HG02588 (cell line): Measurements from ENCODE around the gene ERF.

ENCODE experiments used
- ATAC-seq: cut with Tn5 transposase; IDR thresholded peaks from one replicate; pipeline ENCODE4 v1.9.1; 2021; ENCODE audit warnings: mild to moderate bottlenecking, moderate library complexity; ENCODE audit not compliant: unreplicated experiment

Gene ERF

DNA sequence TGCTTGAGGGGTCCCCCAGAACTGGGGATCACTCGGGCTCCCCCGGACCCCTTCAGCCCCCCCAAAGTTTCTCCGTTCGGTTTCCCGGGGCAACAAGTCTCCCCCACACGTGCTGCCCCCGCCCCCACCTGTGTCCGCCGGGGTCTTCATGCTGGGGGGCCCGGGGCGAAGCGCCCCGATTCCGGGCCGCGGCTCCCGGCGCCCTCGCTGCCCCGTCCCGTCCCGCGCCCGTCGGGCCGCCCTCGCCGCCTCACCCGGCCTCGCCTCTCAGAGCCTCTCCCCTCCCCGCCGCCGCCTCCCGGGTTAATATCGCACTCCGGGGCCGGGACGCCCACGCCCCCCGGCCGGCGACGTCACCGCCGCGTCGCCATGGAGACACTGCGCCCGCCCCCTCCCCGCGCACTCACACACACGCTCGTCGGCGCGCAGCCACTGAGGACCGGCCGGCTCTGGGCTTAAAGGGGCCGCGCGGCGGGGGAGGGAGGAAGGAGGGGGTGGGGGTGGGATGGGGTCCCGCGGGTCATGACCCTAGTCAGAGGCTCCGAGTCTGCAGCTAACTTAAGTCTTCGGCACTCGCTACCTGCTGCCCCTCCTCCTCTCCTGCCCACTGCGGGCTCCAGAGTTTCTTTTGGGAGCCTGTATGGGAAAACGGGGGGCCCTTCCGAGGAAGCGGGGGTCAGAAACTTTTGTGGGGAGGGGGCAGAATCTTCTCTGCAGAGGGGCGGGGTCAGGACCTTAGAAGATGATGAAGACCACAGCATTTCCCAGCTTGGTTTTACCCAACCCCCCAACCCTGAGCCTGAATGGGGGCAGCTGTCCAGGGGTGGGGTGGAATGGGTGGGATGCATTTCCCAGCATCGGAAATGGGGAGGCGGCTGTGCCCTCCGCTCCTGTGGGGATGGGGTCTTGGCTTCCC is at the start of gene ERF:
Gene ERF (minus strand): TSS at position 279 of the 916 bp plus-strand sequence. CDS start 129 bp downstream, at position 150.
- peak; percentile 61 for ATAC-seq

DNA sequence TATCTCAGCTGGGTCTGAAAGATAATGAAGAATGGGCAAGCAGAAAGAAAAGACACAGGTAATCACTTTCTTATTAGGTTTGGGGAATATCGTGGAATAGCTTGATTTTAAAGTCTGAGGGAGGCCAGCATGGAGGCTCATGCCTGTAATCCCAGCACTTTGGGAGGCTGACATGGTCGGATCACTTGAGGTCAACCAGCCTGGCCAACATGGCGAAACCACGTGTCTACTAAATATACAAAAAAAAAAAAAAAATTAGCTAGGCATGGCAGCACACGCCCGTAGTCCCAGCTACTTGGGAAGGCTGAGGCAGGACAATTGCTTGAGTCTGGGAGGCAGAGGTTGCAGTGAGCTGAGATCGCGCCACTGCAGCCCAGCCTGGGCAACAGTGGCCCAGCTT is 48.9 kb upstream of the ERF start:
- ATAC-seq = no peak

DNA sequence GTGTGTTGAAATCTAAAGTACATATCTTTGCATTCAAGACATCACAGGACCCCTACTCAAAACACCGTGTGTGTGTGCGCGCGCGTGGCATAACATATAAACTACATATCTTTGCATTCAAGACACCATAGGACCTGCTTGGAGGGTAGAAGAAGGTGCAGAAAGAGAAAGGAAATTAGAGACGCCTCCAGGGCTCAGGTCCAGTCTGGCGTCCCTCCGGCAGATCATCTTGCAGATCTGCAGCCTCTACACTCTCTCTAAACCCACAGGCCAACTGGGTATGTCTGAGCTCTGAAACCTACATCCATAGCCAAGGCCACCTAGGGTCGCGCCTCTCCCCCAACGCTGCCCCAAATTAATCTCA is 48.2 kb upstream of the ERF start:
- no peak for ATAC-seq

DNA sequence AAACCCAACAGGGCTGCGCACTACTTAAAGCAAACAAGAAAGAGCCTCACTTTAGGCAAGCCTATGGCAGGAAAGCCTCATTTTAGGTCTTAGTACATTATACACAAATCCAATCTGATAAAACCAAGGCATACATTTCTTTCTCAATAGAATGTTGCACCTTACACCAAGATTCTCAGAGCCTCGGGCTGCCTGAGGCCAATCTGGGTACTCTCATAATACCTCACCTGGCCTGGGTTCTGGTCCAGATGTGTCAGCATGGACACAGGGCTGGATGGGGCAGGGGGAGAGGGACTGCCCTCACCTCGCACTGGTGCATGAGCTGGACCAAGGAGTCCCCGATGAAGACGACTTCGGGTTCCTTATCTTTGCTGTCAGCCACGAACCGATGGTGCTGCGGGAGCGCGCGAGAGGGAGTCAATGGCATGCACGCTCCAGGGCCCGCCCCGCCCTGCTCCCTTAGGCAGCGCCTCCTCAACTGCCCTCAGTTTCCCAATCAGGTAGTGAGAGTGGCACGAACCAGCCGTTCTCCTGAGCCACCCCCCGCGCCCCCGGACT is 46.8 kb upstream of the ERF start, which contains the start of gene PRR19:
Gene PRR19 (plus strand): TSS at position 487 of the 558 bp plus-strand sequence. CDS start 7,453 bp downstream, outside the sequence.
- no peak for ATAC-seq

DNA sequence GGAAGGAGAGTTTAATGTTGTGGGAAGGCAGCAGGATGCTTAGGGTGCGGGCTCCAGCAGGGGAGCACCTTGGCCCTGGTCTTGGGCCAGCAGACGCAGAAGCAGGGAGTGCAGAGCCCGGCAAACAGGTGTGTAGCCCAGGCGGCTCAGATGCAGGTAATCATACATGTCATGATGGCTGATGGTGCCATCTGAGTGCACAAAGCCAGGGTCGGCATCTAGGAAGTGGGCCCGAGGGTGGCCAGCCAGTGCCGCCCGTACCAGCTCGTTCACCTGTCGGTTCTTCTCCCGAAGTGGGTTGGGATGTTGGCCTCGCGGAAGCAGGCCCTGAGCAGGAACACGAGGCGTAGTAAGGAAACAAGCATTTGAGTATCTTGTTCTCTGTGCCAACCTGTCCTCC is 42.1 kb upstream of the ERF start:
- no peak for ATAC-seq

DNA sequence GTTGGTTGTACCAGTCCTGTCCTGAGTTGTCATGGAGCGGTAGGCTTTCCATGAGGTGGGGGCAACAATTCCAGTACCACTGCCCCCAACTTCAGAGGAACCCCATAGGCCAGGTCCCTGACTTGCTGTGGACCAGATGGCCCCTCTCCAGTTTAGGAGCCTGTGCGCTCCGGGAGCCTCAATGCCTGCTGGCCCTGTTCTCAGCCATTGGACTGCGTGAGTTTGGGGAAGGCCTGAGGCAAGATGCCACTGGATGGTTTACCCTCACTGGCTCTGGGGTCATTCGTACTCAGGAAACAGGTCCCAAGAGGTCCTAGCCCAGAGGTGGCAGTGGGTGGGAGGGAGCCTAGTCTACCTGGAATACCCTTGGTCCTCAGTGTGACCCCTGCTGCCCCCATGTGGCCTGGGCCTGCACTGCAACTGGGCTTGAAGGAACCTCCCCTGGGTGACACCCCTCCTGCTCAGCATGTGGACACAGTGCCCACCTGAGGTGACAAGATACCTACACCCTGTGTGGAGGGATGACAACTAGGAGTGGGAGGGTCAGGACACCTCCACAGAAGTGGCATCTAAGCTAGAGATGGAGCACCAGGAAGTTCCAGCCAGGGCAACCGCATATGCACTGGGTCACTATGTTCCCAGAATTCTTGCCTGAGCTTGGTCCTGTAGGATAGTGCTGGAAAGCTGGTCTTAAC is 41.0 kb upstream of the ERF start:
- ATAC-seq = peak; percentile 47

DNA sequence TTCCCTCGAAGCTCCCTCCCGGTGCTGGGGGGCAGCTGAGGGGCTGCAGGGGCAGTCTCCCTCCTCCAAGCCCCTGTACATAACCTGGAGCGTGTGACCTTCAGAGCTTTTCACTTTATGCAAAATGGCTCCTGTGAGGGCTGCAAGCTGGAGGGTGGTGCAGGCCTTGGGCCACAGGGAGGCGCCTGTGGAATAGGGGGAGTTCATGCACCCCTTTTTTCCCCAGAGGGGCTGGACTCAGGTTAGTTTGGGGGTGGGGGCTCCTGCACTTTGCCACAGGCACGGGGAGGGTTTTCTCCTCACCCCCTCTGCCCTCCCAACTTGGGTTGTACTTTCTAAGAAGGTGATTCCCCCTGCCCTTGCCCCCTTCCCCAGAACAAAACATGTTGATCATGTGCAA is 40.4 kb upstream of the ERF start:
- ATAC-seq = no peak

DNA sequence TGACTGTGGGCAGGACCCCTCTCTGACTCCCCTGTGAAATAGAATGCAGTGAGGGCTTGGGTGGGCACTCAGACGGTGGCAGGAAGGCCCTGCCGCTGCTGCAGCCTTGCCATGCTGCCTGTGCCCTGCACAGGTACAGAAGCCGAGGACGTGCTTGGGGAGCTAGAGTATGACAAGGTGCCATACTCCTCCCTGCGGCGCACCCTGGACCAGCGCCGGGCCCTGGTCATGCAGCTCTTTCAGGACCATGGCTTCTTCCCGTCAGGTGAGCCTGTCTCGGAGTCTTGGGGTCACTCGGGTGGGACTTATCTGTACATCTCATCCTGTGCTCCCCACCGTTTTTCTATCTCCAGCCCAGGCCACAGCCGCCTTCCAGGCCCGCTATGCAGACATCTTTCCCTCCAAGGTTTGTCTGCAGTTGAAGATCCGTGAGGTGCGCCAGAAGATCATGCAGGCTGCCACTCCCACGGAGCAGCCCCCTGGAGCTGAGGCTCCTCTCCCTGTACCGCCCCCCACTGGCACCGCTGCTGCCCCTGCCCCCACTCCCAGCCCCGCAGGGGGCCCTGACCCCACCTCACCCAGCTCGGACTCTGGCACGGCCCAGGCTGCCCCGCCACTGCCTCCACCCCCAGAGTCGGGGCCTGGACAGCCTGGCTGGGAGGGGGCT is 39.7 kb upstream of the ERF start:
- no peak for ATAC-seq

DNA sequence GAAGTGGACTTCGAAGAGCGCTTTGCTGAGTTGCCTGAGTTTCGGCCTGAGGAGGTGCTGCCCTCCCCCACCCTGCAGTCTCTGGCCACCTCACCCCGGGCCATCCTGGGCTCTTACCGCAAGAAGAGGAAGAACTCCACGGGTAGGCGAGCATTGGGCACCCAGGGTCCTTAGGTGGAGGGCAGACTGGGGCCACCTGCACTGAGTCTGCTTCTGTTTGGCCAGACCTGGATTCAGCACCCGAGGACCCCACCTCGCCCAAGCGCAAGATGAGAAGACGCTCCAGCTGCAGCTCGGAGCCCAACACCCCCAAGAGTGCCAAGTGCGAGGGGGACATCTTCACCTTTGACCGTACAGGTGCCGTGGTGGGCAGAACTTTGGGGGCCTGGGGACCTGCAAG is 39.0 kb upstream of the ERF start:
- ATAC-seq = no peak

DNA sequence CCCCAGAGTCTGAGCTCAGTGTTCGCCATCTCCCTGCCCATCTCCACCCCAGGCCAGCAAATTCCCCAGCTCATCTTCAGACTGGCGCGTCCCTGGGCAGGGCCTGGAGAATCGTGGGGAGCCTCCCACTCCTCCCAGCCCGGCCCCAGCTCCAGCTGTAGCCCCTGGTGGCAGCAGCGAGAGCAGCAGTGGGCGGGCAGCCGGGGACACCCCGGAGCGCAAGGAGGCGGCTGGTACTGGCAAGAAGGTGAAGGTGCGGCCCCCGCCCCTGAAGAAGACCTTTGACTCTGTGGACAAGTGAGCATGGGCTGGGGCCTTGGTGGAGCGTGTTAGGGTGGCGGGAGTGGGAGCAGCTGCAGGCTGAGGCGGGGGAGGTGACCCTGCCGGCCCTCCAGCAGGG is 38.6 kb upstream of the ERF start:
- no peak for ATAC-seq

DNA sequence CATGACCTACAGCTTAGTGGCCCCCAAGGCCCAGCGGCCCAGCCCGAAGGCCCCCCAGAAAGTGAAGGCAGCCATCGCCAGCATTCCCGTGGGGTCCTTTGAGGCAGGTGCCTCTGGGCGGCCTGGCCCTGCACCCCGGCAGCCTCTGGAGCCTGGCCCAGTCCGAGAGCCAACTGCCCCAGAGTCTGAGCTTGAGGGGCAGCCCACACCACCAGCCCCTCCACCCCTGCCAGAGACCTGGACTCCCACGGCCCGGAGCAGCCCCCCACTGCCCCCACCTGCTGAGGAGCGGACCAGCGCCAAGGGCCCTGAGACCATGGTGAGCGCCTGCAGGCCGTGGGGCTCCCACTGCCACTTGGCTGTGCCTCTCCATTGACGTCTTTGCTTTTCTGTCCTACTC is 38.0 kb upstream of the ERF start:
- ATAC-seq = no peak

DNA sequence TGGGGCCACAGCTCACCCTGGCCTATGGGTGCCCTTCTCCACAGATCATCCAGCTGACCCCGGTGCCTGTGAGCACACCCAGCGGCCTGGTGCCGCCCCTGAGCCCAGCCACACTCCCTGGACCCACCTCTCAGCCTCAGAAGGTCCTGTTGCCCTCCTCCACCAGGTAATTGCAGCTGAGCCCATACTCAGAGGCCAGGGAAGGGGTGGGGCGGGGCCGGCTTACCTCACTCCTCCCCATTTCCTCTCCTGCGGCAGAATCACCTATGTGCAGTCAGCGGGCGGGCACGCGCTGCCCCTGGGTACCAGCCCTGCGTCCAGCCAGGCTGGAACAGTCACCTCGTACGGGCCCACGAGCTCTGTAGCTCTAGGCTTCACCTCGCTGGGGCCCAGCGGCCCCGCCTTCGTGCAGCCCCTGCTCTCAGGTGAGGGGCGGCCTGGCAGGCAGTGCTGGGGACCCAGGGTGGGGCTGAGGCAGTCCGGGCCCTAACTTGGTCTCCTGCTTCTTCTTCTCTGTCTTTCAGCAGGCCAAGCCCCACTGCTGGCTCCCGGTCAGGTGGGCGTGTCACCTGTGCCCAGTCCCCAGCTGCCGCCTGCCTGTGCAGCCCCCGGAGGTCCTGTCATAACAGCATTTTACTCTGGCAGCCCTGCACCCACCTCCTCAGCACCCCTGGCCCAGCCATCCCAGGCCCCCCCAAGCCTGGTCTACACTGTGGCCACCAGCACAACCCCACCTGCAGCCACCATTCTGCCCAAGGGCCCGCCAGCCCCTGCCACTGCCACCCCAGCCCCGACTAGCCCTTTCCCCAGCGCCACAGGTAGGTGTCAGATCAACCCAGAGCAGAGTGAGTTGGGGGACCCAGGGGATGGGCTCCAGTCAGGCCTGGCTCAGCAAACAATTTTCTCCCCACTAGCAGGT is 37.4 kb upstream of the ERF start:
- ATAC-seq = no peak

DNA sequence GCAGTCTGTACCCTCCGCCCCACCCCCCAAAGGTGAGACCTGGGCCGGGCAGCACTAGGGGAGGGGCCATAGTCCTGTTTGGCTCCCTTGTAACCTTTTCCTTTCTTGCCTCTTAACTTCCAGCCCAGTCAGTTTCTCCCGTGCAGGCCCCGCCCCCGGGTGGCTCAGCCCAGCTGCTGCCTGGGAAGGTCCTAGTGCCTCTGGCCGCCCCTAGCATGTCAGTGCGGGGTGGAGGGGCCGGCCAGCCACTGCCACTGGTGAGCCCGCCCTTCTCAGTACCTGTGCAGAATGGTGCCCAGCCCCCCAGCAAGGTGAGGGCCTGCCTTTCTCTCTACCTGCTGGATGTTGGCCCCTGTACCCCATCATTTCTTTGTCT is 36.5 kb upstream of the ERF start:
- no peak for ATAC-seq

DNA sequence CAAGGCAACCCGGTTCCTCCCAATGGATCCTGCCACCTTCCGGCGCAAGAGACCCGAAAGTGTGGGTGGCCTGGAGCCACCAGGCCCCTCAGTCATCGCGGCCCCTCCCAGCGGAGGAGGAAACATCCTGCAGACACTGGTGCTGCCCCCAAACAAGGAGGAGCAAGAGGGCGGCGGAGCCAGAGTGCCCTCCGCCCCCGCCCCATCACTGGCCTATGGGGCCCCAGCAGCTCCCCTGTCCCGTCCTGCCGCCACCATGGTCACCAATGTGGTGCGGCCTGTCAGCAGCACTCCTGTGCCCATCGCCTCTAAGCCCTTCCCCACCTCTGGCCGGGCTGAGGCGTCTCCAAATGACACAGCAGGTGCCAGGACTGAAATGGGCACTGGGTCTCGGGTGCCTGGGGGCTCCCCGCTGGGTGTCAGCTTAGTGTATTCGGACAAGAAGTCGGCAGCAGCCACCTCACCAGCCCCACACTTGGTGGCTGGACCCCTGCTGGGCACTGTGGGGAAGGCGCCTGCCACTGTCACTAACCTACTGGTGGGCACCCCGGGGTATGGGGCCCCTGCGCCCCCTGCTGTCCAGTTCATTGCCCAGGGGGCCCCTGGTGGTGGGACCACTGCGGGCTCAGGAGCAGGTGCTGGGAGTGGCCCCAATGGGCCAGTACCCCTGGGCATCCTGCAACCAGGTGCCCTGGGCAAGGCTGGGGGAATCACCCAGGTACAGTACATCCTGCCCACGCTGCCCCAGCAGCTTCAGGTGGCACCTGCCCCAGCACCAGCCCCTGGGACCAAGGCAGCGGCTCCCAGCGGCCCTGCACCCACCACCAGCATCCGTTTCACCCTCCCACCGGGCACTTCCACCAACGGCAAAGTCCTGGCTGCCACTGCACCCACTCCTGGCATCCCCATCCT is 35.9 kb upstream of the ERF start:
- ATAC-seq = no peak

DNA sequence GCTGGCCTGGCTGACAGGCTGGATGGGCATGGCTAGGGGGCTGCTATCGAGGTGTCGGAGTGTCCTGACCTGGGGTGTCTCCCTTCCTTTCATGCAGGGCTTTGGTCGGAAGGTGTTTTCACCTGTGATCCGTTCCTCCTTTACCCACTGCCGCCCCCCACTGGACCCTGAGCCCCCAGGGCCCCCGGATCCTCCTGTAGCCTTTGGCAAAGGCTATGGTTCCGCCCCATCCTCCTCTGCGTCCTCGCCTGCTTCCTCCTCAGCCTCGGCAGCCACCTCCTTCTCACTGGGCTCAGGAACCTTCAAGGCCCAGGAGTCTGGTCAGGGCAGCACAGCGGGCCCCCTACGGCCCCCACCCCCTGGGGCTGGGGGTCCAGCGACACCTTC is 35.2 kb upstream of the ERF start:
- ATAC-seq = no peak

DNA sequence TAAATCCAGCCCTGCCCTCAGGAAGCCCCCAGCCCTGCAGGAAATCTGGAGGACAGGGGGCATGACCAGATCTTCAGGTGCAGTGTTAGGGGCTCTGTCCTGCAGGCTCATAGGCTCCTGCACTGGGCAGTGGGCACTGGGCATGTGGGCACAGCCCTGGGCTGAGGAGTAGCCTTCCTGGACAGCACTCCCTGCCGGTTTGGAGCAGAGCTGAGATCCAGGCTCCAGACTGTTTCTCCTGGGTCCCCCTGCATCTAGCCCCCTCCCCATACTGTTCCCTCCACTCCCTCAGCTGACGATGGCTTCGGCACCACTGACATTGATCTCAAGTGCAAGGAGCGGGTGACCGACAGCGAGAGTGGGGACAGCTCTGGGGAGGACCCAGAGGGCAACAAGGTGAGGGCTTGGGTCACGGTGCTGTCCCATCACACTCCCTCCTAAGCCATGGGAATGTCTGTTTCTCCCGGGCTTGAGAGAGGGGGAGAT is 34.7 kb upstream of the ERF start:
- ATAC-seq = no peak

DNA sequence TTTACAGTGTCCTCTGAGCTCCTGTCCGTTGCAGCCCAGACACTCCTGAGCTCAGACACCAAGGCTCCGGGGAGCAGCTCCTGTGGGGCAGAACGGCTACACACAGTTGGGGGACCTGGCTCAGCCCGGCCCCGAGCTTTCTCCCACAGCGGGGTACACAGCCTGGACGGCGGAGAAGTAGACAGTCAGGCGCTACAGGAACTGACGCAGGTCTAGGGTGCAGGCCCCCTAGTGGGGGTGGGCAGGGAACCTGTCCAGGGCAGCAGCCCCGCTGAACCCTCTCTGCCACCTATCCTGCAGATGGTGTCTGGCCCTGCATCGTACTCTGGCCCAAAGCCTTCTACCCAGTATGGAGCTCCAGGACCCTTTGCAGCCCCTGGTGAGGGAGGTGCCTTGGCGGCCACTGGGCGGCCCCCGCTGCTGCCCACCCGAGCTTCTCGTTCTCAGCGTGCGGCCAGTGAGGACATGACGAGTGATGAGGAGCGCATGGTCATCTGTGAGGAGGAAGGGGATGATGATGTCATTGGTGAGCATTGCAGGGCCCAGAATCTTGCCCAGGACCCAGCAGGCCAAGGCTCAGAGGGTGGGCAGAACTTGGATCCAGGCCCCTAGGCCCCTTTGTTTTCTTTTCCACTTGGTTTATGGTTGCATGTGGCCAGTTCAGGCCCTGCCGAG is 34.1 kb upstream of the ERF start:
- ATAC-seq = no peak

DNA sequence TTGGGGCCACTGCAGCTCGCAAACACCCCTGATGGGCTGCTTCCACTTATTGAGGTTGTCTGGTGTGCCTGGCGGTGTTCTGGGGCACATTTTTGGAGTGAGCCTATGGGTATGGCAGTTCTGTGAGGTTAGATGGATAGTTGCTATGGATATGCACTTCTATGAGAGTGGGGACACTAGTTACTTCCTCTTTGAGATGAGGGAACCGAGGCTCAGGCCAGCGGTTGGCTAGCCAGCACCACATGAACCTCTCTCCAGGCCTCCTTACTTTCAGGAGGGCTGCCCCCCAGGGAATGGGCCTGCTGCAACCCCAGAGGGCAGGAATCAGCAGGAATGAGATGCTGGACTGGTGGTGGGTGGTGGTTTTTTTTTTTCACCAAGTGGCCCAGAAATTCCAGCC is 33.5 kb upstream of the ERF start:
- no peak for ATAC-seq

DNA sequence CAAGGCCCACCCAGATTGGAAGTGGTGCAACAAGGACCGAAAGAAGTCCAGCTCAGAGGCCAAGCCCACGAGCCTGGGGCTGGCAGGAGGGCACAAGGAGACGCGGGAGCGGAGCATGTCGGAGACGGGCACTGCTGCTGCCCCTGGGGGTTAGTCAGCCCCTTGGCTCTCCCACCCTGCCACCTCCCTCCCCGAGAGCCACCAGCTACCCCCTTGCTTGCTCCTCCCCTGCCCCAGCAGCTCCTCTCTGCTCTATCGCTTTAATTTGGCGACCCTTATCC is 32.8 kb upstream of the ERF start:
- no peak for ATAC-seq
